ENCODE measurements around the gene FLOT1. TPM values are rescaled to one million over a fixed set of nuclear protein-coding genes. Genes with fewer than 3 reads are reported as not detected.
A peak's percentile ranks its signal among the peaks of the same experiment; 100 is the strongest.

FLOT1 gene
- total and polyA plus RNA-seq, 2 of the 13 experiments (the other 11 are each of a cell fraction or from before 2014, with no cell fraction given), result 82.3 to 130 TPM

GRCh38 chr6:30721198-30722024, 21.1 kb downstream of the FLOT1 start (continued):
- TF ChIP-seq MLX (CRISPR knock-in tag; IDR thresholded peaks at IDR 0.05) (peak; percentile 55), ZNF790 (CRISPR knock-in tag; IDR thresholded peaks at IDR 0.05; ENCODE audit: borderline replicate concordance) (no peak), ZNF143 (CRISPR knock-in tag; IDR thresholded peaks at IDR 0.05) (0 out of 2 replicates have a peak, but pooled peaks have one; percentile 40), ZNF44 (CRISPR knock-in tag; IDR thresholded peaks at IDR 0.05) (no peak), HCFC1 (IDR thresholded peaks at IDR 0.05; ENCODE audit: low read depth, low read length) (peak; percentile 28; the same call in 1 of the 2 replicates), HINFP (CRISPR knock-in tag; IDR thresholded peaks at IDR 0.05; ENCODE audit: low read depth) (no peak), PCBP2 (optimal IDR thresholded peaks at IDR 0.05; ENCODE audit: low read depth, low read length, poor library complexity, severe bottlenecking) (no peak), RFX3 (CRISPR knock-in tag; IDR thresholded peaks at IDR 0.05) (no peak), NCOA1 (CRISPR knock-in tag; IDR thresholded peaks at IDR 0.05) (no peak), FLYWCH1 (CRISPR knock-in tag; IDR thresholded peaks at IDR 0.05) (no peak), ZFYVE20 (CRISPR knock-in tag; IDR thresholded peaks at IDR 0.05; ENCODE audit: borderline replicate concordance, low read depth) (0 out of 2 replicates have a peak, but pooled peaks have one; percentile 35), ELF3 (CRISPR knock-in tag; IDR thresholded peaks at IDR 0.05) (no peak), ZNF660 (CRISPR knock-in tag; IDR thresholded peaks at IDR 0.05; ENCODE audit: borderline replicate concordance, low read depth) (no peak; the same call in 1 of the 2 replicates), RFXANK (CRISPR knock-in tag; IDR thresholded peaks at IDR 0.05) (no peak), YEATS2 (CRISPR knock-in tag; IDR thresholded peaks at IDR 0.05; ENCODE audit: borderline replicate concordance) (peak; percentile 86), ZNF678 (CRISPR knock-in tag; IDR thresholded peaks at IDR 0.05) (no peak; the same call in 1 of the 2 replicates), FOXC1 (CRISPR knock-in tag; IDR thresholded peaks at IDR 0.05; ENCODE audit: borderline replicate concordance) (no peak; the same call in 1 of the 2 replicates), FOXP4 (CRISPR knock-in tag; IDR thresholded peaks at IDR 0.05) (peak; percentile 53), HMGA1 (CRISPR knock-in tag; conservative IDR thresholded peaks at IDR 0.05) (no peak), XBP1 (CRISPR knock-in tag; IDR thresholded peaks at IDR 0.05) (no peak), FOXM1 (CRISPR knock-in tag; IDR thresholded peaks at IDR 0.05) (no peak), U2AF2 (IDR thresholded peaks at IDR 0.05; ENCODE audit: low read depth, low read length) (no peak; the same call in 1 of the 2 replicates), WIZ (CRISPR knock-in tag; IDR thresholded peaks at IDR 0.05) (peak; percentile 30; the same call in 1 of the 2 replicates), DMTF1 (CRISPR knock-in tag; IDR thresholded peaks at IDR 0.05) (no peak), MZF1 (CRISPR knock-in tag; IDR thresholded peaks at IDR 0.05; ENCODE audit: borderline replicate concordance) (no peak)
